ENCODE data around the gene SPINK4. TPM values are rescaled to one million over a fixed set of nuclear protein-coding genes. Genes with fewer than 3 reads are reported as not detected.

The SPINK4 gene
- total RNA-seq, 1 donor from 2014 or later = not detected

GRCh38 chr9:33198165-33198564 is 41.8 kb upstream of the SPINK4 start:
- peak overlapping the region; percentile 81 to 83 for H3K27ac ChIP-seq
- peak in 1 of 2 donors; percentile 85 for DNase-seq (ENCODE audit: low spot score in 2 of 2)
- intact Hi-C loops (cut with DNase I) = loop anchor here (1.0 to 2.0 kb wide), 2 partner anchors 27 to 31 kb away; partner anchors contain the start of gene B4GALT1
- peaks cover 0 to 17% of the 10 kb centered on the region in 2 donors for H3K4me1 ChIP-seq
- H3K27me3 ChIP-seq = no peaks in the 10 kb centered on the region
- no peaks in the 10 kb centered on the region for H3K9me3 ChIP-seq
- H3K4me3 ChIP-seq = peak overlapping the region in 1 of 2 donors; percentile 32
- H3K36me3 ChIP-seq = no peaks in the 10 kb centered on the region
- TF ChIP-seq CTCF (IDR thresholded peaks at IDR 0.05) = no peak

DNA sequence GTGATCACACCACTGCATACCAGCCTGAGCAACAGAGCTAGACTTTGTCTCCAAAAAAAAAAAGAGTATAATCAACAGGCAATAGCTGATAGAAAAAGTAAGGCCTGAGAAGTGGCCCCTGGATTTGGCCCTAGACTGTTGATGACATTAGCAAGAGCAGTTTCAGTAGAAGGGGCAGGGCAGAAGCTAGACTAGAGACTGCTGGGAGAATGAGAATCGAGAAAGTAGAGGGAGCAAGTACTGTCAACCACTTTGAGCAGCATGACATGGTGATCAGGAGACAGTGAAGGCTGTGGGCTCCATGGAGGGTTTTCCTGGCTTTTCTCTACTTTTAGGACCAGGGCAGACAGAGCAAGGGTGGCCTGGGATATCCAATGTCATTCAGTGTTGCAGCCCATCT is 37.9 kb upstream of the SPINK4 start:
- Histone ChIP-seq H3K27me3 (no peaks in the 10 kb centered on the region), H3K4me3 (no peak overlapping the region), H3K27ac (no peak overlapping the region), H3K36me3 (no peaks in the 10 kb centered on the region), H3K4me1 (peaks cover 0 to 10% of the 10 kb centered on the region in 2 donors), H3K9me3 (no peaks in the 10 kb centered on the region)
- no peak for DNase-seq (ENCODE audit: low spot score in 2 of 2)
- no peak for TF ChIP-seq CTCF (IDR thresholded peaks at IDR 0.05)
- intact Hi-C loops (cut with DNase I) = loop anchor here (5.0 kb wide), 1 partner anchor 70 kb away; no protein-coding TSS in a partner anchor

- Histone ChIP-seq H3K36me3 (no peaks in the 10 kb centered on the region), H3K9me3 (no peaks in the 10 kb centered on the region), H3K4me1 (peaks cover 0 to 4% of the 10 kb centered on the region in 2 donors), H3K4me3 (no peak overlapping the region), H3K27me3 (no peaks in the 10 kb centered on the region), H3K27ac (no peak overlapping the region)
- no peak for TF ChIP-seq CTCF (IDR thresholded peaks at IDR 0.05)
- intact Hi-C loops (cut with DNase I) = loop anchor here (5.0 kb wide), 1 partner anchor 70 kb away; no protein-coding TSS in a partner anchor
- peak; percentile 40 to 82 for DNase-seq (ENCODE audit: low spot score in 2 of 2)
Observed at GRCh38 chr9:33202552-33203201, 37.3 kb upstream of the SPINK4 start.

GRCh38 chr9:33209394-33209793 is 30.6 kb upstream of the SPINK4 start:
- H3K27ac ChIP-seq = no peak overlapping the region
- intact Hi-C loops (cut with DNase I) = no loop called here
- DNase-seq (ENCODE audit: low spot score in 2 of 2) = no peak
- no peaks in the 10 kb centered on the region for H3K9me3 ChIP-seq
- H3K27me3 ChIP-seq = no peaks in the 10 kb centered on the region
- no peak for TF ChIP-seq CTCF (IDR thresholded peaks at IDR 0.05)
- H3K4me3 ChIP-seq = no peak overlapping the region
- no peaks in the 10 kb centered on the region for H3K4me1 ChIP-seq
- H3K36me3 ChIP-seq = no peaks in the 10 kb centered on the region

GRCh38 chr9:33210006-33210715 is 29.8 kb upstream of the SPINK4 start:
- no peaks in the 10 kb centered on the region for H3K9me3 ChIP-seq
- no peak overlapping the region for H3K27ac ChIP-seq
- H3K4me3 ChIP-seq = no peak overlapping the region
- no peaks in the 10 kb centered on the region for H3K4me1 ChIP-seq
- TF ChIP-seq CTCF (IDR thresholded peaks at IDR 0.05) = no peak
- H3K36me3 ChIP-seq = no peaks in the 10 kb centered on the region
- no peak for DNase-seq (ENCODE audit: low spot score in 2 of 2)
- intact Hi-C loops (cut with DNase I) = no loop called here
- no peaks in the 10 kb centered on the region for H3K27me3 ChIP-seq

Measured in ascending aorta (tissue), 2 donors.